Thyroid gland (tissue), 4 donors: ENCODE data around the gene TRIM65.

Experiments used
- POLR2A ChIP-seq, 2 donors: fragments of 450-650 bp; IDR thresholded peaks; one replicate each; pipeline ENCODE4 v1.6.1; 2017; ENCODE audit warnings: antibody characterized with exemption in 2 of 2, mild to moderate bottlenecking in 2 of 2, moderate library complexity in 1 of 2
- TF ChIP-seq, protein P1 (sequence below), 6 experiments: fragments of 200-600 bp in 3 of 6; fragments of 450-650 bp in 3 of 6; sonication (generic) in 3 of 6; IDR thresholded peaks; one replicate each; pipeline ENCODE4 v1.5.1; 2016 to 2019; ENCODE audit warnings: antibody characterized with exemption in 6 of 6, mild to moderate bottlenecking in 2 of 6, inconsistent platforms in 1 of 6, moderate library complexity in 1 of 6

DNA sequence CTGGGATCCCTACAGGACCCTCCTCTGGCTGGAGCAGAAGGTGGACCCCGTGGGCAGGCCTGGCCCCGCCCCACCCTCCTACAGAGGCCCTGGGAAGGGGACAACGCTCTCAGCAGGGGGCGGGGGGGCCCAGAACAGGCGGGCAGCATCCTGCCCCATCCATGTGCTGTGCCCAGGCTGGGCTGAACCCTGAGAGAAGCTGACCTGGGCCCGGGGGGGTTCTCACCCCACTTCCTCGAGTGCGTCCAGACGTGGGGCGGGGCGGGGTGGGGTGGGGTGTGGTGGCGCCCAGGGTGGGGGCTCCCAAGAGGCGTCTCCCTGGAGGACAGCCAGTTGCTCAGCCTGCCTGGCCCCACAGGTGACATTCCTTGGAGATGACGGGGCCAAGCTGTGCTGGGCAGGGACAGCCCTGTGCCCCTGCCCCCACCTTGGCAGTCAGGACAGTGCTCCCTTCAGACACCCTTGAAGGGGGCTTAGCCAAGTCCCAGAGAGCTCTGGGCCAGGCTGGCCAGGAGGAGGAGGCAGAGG is 52.2 kb downstream of the TRIM65 start:
- TF ChIP-seq, protein P1, sequence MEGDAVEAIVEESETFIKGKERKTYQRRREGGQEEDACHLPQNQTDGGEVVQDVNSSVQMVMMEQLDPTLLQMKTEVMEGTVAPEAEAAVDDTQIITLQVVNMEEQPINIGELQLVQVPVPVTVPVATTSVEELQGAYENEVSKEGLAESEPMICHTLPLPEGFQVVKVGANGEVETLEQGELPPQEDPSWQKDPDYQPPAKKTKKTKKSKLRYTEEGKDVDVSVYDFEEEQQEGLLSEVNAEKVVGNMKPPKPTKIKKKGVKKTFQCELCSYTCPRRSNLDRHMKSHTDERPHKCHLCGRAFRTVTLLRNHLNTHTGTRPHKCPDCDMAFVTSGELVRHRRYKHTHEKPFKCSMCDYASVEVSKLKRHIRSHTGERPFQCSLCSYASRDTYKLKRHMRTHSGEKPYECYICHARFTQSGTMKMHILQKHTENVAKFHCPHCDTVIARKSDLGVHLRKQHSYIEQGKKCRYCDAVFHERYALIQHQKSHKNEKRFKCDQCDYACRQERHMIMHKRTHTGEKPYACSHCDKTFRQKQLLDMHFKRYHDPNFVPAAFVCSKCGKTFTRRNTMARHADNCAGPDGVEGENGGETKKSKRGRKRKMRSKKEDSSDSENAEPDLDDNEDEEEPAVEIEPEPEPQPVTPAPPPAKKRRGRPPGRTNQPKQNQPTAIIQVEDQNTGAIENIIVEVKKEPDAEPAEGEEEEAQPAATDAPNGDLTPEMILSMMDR (IDR thresholded peaks at IDR 0.05), result no peak
- no peak for TF ChIP-seq POLR2A (IDR thresholded peaks at IDR 0.05)
